Activated CD8-positive, alpha-beta T cell treated with anti-CD3 and anti-CD28 coated beads, Interleukin-2, amount 10 ng/mL, durations not matched to agents 7 days and 5 days (primary cell): ENCODE results near the gene AHSP. TPM values are rescaled to one million over a fixed set of nuclear protein-coding genes. Genes with fewer than 3 reads are reported as not detected.
"Not testable (repeated sequence)": the region's sequence is repeated elsewhere in the genome, so short reads cannot be mapped to it uniquely, and the experiment has no call there.

ENCODE experiments used
- ATAC-seq: fragments of 150-1000 bp; cut with Tn5 transposase; one replicate; pipeline ENCODE4 v1.10.0; 2021; ENCODE audit warnings: moderate library complexity
- CTCF ChIA-PET: fragments of 350-600 bp; sonication (Branson Sonifier 250); formaldehyde crosslinking; loops from one replicate; lab custom pipeline; 2021; ENCODE audit warnings: antibody characterized with exemption; lab: Charles Lee
- POLR2A ChIA-PET: fragments of 350-600 bp; sonication (Branson Sonifier 250); formaldehyde crosslinking; loops from one replicate; lab custom pipeline; 2021; ENCODE audit warnings: antibody characterized with exemption; lab: Charles Lee
- DNase-seq: peaks from one replicate; pipeline ENCODE4 v3.0.0-alpha.2; 2020
- H3K27ac Mint-ChIP-seq: one replicate; pipeline ENCODE4 v1.8.0; 2021; ENCODE audit warnings: mild to moderate bottlenecking, mixed read lengths
- H3K27me3 Mint-ChIP-seq: one replicate; pipeline ENCODE4 v1.8.0; 2021; ENCODE audit warnings: low read depth, mixed read lengths
- H3K36me3 Mint-ChIP-seq: one replicate; pipeline ENCODE4 v1.8.0; 2021; ENCODE audit warnings: low read depth, mixed read lengths
- H3K4me1 Mint-ChIP-seq: one replicate; pipeline ENCODE4 v1.8.0; 2021; ENCODE audit warnings: low read depth, mixed read lengths
- H3K4me3 Mint-ChIP-seq: one replicate; pipeline ENCODE4 v1.8.0; 2021; ENCODE audit warnings: mild to moderate bottlenecking, mixed read lengths
- H3K9me3 Mint-ChIP-seq: one replicate; pipeline ENCODE4 v1.8.0; 2022; ENCODE audit warnings: mixed read lengths; ENCODE audit not compliant: insufficient read depth
- total RNA-seq, 2 experiments: library from RNA; stranded (reverse); gene quantifications; one replicate each; pipeline ENCODE4 v1.2.3, GENCODE V29; 2021

AHSP gene
- total RNA-seq, result not detected

GRCh38 chr16:31527734-31528274 is at the start of gene AHSP:
TSS of gene AHSP (plus strand) at chr16:31527900. CDS start at chr16:31528140, 240 bp downstream.
- POLR2A ChIA-PET, result no interaction called here
- Mint-ChIP-seq H3K27ac (no peak within 1 kb of the TSS), H3K4me3 (no peak within 1 kb of the TSS), H3K27me3 (peaks cover 25% of the 10 kb centered on the region), H3K4me1 (peaks cover 4% of the 10 kb centered on the region), H3K36me3 (no peaks in the 10 kb centered on the region), H3K9me3 (no peaks in the 10 kb centered on the region)
- CTCF ChIA-PET, result no interaction called here
- ATAC-seq (no peak), DNase-seq (no peak)

GRCh38 chr16:31478956-31479355 is 48.7 kb upstream of the AHSP start:
- Mint-ChIP-seq H3K4me1 (peaks cover 21% of the 10 kb centered on the region), H3K9me3 (no peaks in the 10 kb centered on the region), H3K36me3 (no peaks in the 10 kb centered on the region), H3K27me3 (peaks cover 34% of the 10 kb centered on the region), H3K27ac (no peak overlapping the region), H3K4me3 (no peak overlapping the region)
- CTCF ChIA-PET, result interaction anchor here (1.9 kb wide), 1 partner anchor 18 kb away, joined by 8 read pairs; no protein-coding TSS in a partner anchor
- ATAC-seq, result no peak
- DNase-seq, result no peak
- POLR2A ChIA-PET, result interaction anchor here (1.0 kb wide), 2 partner anchors 20 to 29 kb away, joined by 3 to 4 read pairs; partner anchors contain the start of gene RUSF1

GRCh38 chr16:31479751-31480150 is 47.9 kb upstream of the AHSP start:
- CTCF ChIA-PET, result interaction anchor here (1.9 kb wide), 1 partner anchor 19 kb away, joined by 8 read pairs; no protein-coding TSS in a partner anchor
- ATAC-seq (no peak), DNase-seq (no peak)
- Mint-ChIP-seq H3K4me3 (no peak overlapping the region), H3K27me3 (peaks cover 32% of the 10 kb centered on the region), H3K4me1 (peaks cover 21% of the 10 kb centered on the region), H3K9me3 (no peaks in the 10 kb centered on the region), H3K27ac (no peak overlapping the region), H3K36me3 (no peaks in the 10 kb centered on the region)
- POLR2A ChIA-PET, result interaction anchor here (1.0 kb wide), 2 partner anchors 19 to 29 kb away, joined by 3 to 4 read pairs; partner anchors contain the start of gene RUSF1

GRCh38 chr16:31480851-31481536 is 46.7 kb upstream of the AHSP start:
- Mint-ChIP-seq H3K9me3 (no peaks in the 10 kb centered on the region), H3K36me3 (no peaks in the 10 kb centered on the region), H3K4me1 (peaks cover 20% of the 10 kb centered on the region), H3K4me3 (no peak overlapping the region), H3K27ac (no peak overlapping the region), H3K27me3 (peaks cover 33% of the 10 kb centered on the region)
- POLR2A ChIA-PET, result interaction anchor here (0.8 kb wide), 1 partner anchor 13 kb away, joined by 3 read pairs; no protein-coding TSS in a partner anchor
- CTCF ChIA-PET, result no interaction called here
- no peak for DNase-seq
- no peak for ATAC-seq

GRCh38 chr16:31483081-31483480 is 44.6 kb upstream of the AHSP start, which contains the start of gene SLC5A2:
TSS of gene SLC5A2 (plus strand) at chr16:31483123. CDS start at chr16:31483137, 14 bp downstream.
- no peak within 1 kb of the TSS for H3K27ac Mint-ChIP-seq
- DNase-seq (no peak), ATAC-seq (no peak)
- POLR2A ChIA-PET, result no interaction called here
- CTCF ChIA-PET, result no interaction called here
- no peaks in the 10 kb centered on the region for H3K9me3 Mint-ChIP-seq
- H3K36me3 Mint-ChIP-seq, result no peaks in the 10 kb centered on the region
- H3K27me3 Mint-ChIP-seq, result peaks cover 31% of the 10 kb centered on the region
- no peak within 1 kb of the TSS for H3K4me3 Mint-ChIP-seq
- H3K4me1 Mint-ChIP-seq, result peaks cover 8% of the 10 kb centered on the region

- H3K36me3 Mint-ChIP-seq, H3K4me1 Mint-ChIP-seq, ATAC-seq, H3K9me3 Mint-ChIP-seq, CTCF ChIA-PET, H3K4me3 Mint-ChIP-seq, DNase-seq, POLR2A ChIA-PET, H3K27ac Mint-ChIP-seq: not testable (repeated sequence)
- H3K27me3 Mint-ChIP-seq, result peaks cover 28% of the 10 kb centered on the region
Observed at GRCh38 chr16:31484048-31484447, 43.7 kb upstream of the AHSP start.

- H3K9me3 Mint-ChIP-seq, result no peaks in the 10 kb centered on the region
- POLR2A ChIA-PET, result interaction anchor here (0.6 kb wide), 1 partner anchor 38 kb away, joined by 3 read pairs; no protein-coding TSS in a partner anchor
Observed at GRCh38 chr16:31484491-31485171, 43.1 kb upstream of the AHSP start.

GRCh38 chr16:31485571-31485970 is 42.1 kb upstream of the AHSP start:
- POLR2A ChIA-PET, result interaction anchor here (1.3 kb wide), 1 partner anchor 388 kb away, joined by 3 read pairs; the partner anchor contains the start of gene ZNF267
- Mint-ChIP-seq H3K27me3 (peaks cover 23% of the 10 kb centered on the region), H3K9me3 (no peaks in the 10 kb centered on the region)

More at GRCh38 chr16:31484491-31485171, 43.1 kb upstream of the AHSP start:
- DNase-seq (no peak), ATAC-seq (no peak)
- H3K36me3 Mint-ChIP-seq, result peaks cover 1% of the 10 kb centered on the region
- H3K27ac Mint-ChIP-seq, result no peak overlapping the region
- CTCF ChIA-PET, result no interaction called here
- H3K4me1 Mint-ChIP-seq, result peaks cover 9% of the 10 kb centered on the region
- H3K4me3 Mint-ChIP-seq, result no peak overlapping the region
- peaks cover 25% of the 10 kb centered on the region for H3K27me3 Mint-ChIP-seq

GRCh38 chr16:31486045-31486444 is 41.7 kb upstream of the AHSP start:
- DNase-seq (no peak), ATAC-seq (no peak)
- POLR2A ChIA-PET, result interaction anchor here (1.0 to 1.3 kb wide), 2 partner anchors 26 to 388 kb away, joined by 3 read pairs; partner anchors contain the start of genes ARMC5 and ZNF267
- CTCF ChIA-PET, result no interaction called here
- peaks cover 18% of the 10 kb centered on the region for H3K27me3 Mint-ChIP-seq
- H3K4me1 Mint-ChIP-seq, result peaks cover 11% of the 10 kb centered on the region
- no peak overlapping the region for H3K4me3 Mint-ChIP-seq
- peaks cover 5% of the 10 kb centered on the region for H3K36me3 Mint-ChIP-seq
- H3K27ac Mint-ChIP-seq, result no peak overlapping the region
- H3K9me3 Mint-ChIP-seq, result no peaks in the 10 kb centered on the region

More at GRCh38 chr16:31485571-31485970, 42.1 kb upstream of the AHSP start:
- no peak for DNase-seq
- H3K27ac Mint-ChIP-seq, result no peak overlapping the region
- H3K4me1 Mint-ChIP-seq, result peaks cover 11% of the 10 kb centered on the region
- no peak for ATAC-seq
- no peak overlapping the region for H3K4me3 Mint-ChIP-seq
- peaks cover 3% of the 10 kb centered on the region for H3K36me3 Mint-ChIP-seq
- CTCF ChIA-PET, result no interaction called here

- H3K27me3 Mint-ChIP-seq, result peaks cover 12% of the 10 kb centered on the region
- no peaks in the 10 kb centered on the region for H3K9me3 Mint-ChIP-seq
- peaks cover 5% of the 10 kb centered on the region for H3K36me3 Mint-ChIP-seq
- DNase-seq, result no peak
- ATAC-seq, result no peak
- POLR2A ChIA-PET, result interaction anchor here (0.6 to 2.4 kb wide), 2 partner anchors 10 to 711 kb away, joined by 3 to 9 read pairs; no protein-coding TSS in a partner anchor
- H3K27ac Mint-ChIP-seq, result no peak overlapping the region
- H3K4me1 Mint-ChIP-seq, result peaks cover 11% of the 10 kb centered on the region
- peak overlapping the region; percentile 79 for H3K4me3 Mint-ChIP-seq
- CTCF ChIA-PET, result interaction anchor here (1.3 to 1.4 kb wide), 2 partner anchors 27 to 29 kb away, joined by 3 to 6 read pairs; no protein-coding TSS in a partner anchor
Observed at GRCh38 chr16:31487071-31487719, 40.5 kb upstream of the AHSP start.
